ENCODE data around the gene SUCO.

Gene SUCO

GRCh38 chr1:172517545-172517944, 15.4 kb upstream of the SUCO start:
- DNase-seq, result no peak

GRCh38 chr1:172529304-172529703, 3.6 kb upstream of the SUCO start:
- no peak for DNase-seq

- DNase-seq, result no peak
Observed at GRCh38 chr1:172530000-172530399, 3.0 kb upstream of the SUCO start.

GRCh38 chr1:172531412-172532182, 1.4 kb upstream of the SUCO start:
- DNase-seq, result no peak

GRCh38 chr1:172532183-172532699, 709 bp upstream of the SUCO start:
- DNase-seq, result peak; percentile 98

- DNase-seq, result peak; percentile 61 to 81
Observed at GRCh38 chr1:172533513-172534151, 682 bp downstream of the SUCO start.

GRCh38 chr1:172536256-172536655, 3.3 kb downstream of the SUCO start:
- no peak for DNase-seq

GRCh38 chr1:172537366-172537765, 4.4 kb downstream of the SUCO start:
- no peak for DNase-seq

GRCh38 chr1:172537827-172538391, 5.0 kb downstream of the SUCO start:
- no peak for DNase-seq

GRCh38 chr1:172540635-172541034, 7.7 kb downstream of the SUCO start:
- DNase-seq, result no peak

- no peak for DNase-seq
Observed at GRCh38 chr1:172544481-172545104, 11.6 kb downstream of the SUCO start.

- peak; percentile 15 to 49 for DNase-seq
Observed at GRCh38 chr1:172545396-172546004, 12.6 kb downstream of the SUCO start.

- no peak for DNase-seq
Observed at GRCh38 chr1:172547071-172547470, 14.1 kb downstream of the SUCO start.

- DNase-seq, result no peak
Observed at GRCh38 chr1:172549621-172550280, 16.8 kb downstream of the SUCO start.

GRCh38 chr1:172551279-172551678, 18.3 kb downstream of the SUCO start:
- DNase-seq, result no peak

GRCh38 chr1:172554915-172555314, 22.0 kb downstream of the SUCO start:
- no peak for DNase-seq

GRCh38 chr1:172556461-172556860, 23.5 kb downstream of the SUCO start:
- no peak for DNase-seq

- DNase-seq, result no peak
Observed at GRCh38 chr1:172557270-172557669, 24.3 kb downstream of the SUCO start.

GRCh38 chr1:172559572-172560210, 26.7 kb downstream of the SUCO start:
- DNase-seq, result no peak

- no peak for DNase-seq
Observed at GRCh38 chr1:172561252-172561651, 28.3 kb downstream of the SUCO start.

- DNase-seq, result no peak
Observed at GRCh38 chr1:172566196-172566997, 33.4 kb downstream of the SUCO start.

Measured in Kasumi-1 (cell line).